SK-N-MC (cell line): ENCODE results near the gene FAM83C.

Source experiments
- EZH2 ChIP-seq: fragments of 200-600 bp; sonication (generic); IDR thresholded peaks from one replicate; pipeline ENCODE4 v1.6.1; 2017; ENCODE audit warnings: antibody characterized with exemption
- POLR2AphosphoS5 ChIP-seq: IDR thresholded peaks from 2 replicates; pipeline ENCODE4 v1.6.1; 2012; ENCODE audit warnings: mild to moderate bottlenecking, low read depth, low read length, borderline replicate concordance

- TF ChIP-seq POLR2AphosphoS5 (no peak), EZH2 (no peak)
These were observed 23.9 kb upstream of the FAM83C start for GRCh38 chr20:35316086-35316485.
